ELR (cell line): ENCODE measurements around the gene PI4K2A.
"Not testable (repeated sequence)": the region's sequence is repeated elsewhere in the genome, so short reads cannot be mapped to it uniquely, and the experiment has no call there.

ENCODE experiments used
- DNase-seq: peaks from one replicate; pipeline ENCODE4 v3.0.0-alpha.2; 2015; ENCODE audit warnings: low read depth

The PI4K2A gene

GRCh38 chr10:97675222-97675621 lies 34.8 kb downstream of the PI4K2A start:
- no peak for DNase-seq

GRCh38 chr10:97676770-97677581 lies 36.5 kb downstream of the PI4K2A start:
- peak; percentile 75 for DNase-seq

DNA sequence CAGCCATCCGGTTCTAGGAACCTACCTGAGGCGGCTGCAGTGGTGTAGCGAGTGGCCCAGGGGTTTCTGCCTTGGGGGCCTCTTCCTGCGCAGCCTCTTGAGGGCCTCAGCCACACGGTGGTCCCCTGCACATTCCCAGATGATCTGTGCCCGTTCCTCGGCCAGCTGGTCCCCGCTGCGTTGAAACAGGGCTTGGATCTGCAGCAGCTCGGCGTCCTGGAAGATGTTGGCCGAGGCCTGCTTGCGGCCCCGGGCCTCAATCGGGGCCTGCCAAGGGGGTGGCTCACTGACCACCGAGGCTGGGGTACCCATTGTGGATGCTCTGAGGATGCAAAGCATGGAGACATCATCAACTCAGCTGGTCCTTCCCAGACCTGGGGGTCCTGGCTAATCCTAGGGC lies 39.1 kb downstream of the PI4K2A start:
- DNase-seq: no peak

DNA sequence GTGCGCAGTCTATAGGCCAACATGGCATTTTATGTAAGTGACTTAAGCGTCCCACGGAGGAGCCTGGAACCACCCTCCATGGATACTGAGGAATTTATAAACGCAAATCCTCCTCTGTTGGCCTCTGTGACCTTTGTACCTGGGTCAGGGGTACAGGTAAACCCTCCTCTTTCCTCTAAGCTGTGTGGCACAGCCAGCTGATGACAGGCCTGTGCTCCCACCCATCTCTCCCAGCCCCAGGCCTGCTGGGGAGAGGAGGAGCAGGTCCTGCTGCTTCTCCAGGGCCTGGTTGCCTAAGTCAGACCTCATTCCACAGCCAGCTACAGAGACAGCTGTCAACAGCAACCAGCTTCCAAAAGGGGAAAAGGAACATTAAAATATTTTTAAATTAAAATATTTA lies 41.6 kb downstream of the PI4K2A start:
- DNase-seq: no peak

- DNase-seq: peak; percentile 58
Observed at GRCh38 chr10:97683556-97684367, 43.3 kb downstream of the PI4K2A start.

DNA sequence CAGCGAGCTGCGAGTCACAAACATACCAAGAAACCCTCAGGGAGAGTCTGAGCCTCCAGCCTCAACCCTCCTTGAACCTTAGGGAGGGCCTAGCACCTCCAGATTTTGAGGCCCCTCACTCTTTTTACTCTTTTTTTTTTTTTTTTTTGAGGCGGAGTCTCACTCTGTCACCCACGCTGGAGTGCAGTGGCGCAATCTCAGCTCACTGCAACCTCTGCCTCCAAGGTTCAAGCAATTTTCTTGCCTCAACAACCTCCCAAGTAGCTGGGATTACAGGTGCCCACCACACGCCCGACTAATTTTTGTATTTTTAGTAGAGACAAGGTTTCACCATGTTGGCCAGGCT lies 43.9 kb downstream of the PI4K2A start:
- DNase-seq: not testable (repeated sequence)

GRCh38 chr10:97684866-97685394 lies 44.5 kb downstream of the PI4K2A start:
- no peak for DNase-seq

DNA sequence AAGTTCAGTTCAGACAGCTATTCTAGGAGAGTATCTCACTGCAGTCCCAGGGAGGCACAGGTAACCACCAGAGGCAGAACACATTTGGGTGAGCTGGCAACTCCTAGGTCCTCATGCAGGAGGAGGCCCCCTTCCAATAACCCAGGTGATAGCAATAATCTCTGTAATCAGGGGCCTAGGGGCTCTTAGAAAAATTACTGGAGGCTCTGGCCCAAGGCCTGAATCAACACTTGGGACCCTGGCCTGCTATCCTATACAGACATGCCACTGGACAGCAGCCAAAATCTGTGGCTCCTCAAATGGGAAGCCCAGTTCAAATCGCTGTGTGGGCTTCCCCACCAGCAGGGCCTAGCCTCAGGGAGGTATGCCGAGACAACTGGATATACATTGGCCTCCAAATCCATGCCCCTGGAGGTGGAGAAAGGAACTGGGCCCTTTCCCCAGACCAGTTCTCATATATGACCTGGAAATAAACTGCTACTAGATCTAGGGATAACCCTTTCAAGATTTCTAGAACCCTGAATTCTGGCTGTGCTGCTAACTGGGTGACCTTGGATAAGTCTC lies 45.0 kb downstream of the PI4K2A start:
- DNase-seq: peak; percentile 69

GRCh38 chr10:97686301-97686961 lies 46.0 kb downstream of the PI4K2A start:
- peak; percentile 25 for DNase-seq

DNA sequence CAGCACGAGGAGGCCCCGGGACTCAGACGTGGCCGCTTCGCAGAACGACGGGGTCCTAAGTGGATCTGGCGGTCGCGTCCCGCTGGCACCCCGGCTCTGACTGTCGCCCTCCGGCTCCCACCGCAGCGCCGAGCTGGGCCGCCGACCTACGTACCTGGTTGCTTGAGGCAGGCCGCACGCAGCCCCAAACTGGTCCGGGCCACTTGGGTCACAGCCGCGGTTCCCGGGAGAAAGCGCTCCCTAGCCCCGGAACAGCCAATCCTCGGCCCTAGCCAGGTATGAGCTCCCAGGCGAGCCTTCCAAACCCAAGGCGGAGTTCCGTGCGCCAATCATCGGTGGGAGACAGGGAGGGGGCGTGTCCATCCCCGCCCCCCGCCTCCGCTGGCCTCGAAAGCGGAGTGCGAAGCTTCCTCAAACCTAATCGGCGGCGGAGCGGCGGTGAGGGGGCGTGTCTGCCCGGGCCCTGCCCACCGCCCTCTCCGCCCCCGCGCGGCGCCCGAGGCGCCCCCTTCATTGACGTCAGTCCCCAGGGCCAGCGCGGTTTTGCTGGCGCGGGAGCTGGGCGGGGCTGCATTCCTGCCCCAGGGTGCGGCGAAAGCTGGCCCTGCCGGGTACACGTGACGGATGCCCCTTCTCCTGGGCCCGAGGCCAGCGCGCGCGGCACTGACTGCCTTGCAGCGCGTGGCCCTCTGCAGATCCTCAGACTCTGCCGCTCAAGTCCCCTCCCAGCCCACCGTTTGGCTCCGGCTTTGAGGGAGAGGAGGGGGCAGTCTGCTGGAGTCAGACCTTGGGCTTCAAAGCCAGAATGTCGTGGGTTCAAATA lies 46.7 kb downstream of the PI4K2A start, which contains the start of gene AVPI1:
Gene AVPI1 (minus strand): TSS at position 280 of the 823 bp plus-strand sequence. CDS start 7,336 bp downstream, outside the sequence.
- DNase-seq: peak; percentile 98

DNA sequence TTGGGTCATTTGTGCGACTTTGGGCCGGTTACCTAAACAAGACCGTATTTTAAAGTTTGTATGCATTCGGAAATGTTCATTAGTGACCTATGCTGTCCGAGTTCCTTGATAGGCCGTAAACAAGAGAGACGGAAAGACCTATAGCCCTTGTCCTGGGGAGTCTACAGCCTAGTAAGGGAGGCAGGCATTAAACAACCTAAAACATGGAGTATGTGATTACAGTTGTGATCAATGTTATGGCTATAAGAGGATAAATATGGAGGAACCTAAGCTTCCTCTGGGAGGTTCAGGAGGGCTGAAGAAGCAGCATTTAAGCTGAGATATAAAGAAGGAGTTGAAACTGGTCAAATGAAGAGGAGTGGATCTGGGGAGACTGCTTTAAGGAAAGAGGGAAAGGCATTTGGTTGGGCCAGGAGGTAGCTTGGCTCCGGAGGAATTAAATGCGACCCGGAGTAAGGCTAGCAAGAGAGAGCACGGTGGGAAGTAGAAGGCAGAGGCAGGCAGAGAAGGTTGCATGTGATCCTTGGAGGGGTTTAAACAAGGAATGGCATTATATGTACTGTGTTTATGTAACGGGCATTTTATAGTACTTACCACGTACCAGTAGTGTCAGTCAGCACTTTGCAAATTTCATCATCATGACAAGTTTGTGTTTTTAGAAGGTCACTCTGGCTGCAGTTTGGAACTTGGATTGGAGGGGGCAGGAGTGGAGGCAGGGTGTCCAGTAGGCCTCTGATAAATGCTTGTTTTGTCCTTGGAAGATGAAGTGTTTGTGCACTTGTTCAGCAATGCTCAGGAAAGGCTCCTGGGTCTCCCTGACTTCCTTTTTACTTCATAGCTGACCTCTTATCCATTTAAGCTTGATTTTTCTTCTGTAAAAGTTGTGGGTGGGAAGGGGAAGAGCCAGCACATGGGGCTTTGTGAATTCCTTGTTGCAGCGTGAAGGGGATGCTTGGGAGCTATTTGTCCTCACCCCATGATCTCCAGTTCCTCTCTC lies 47.6 kb downstream of the PI4K2A start:
- DNase-seq: peak; percentile 82

GRCh38 chr10:97689559-97690020 lies 49.1 kb downstream of the PI4K2A start:
- DNase-seq: peak; percentile 99

- no peak for DNase-seq
Observed at GRCh38 chr10:97690133-97690532, 49.7 kb downstream of the PI4K2A start.

- DNase-seq: not testable (repeated sequence)
Observed at GRCh38 chr10:97698072-97698655, 57.7 kb downstream of the PI4K2A start.

- DNase-seq: peak; percentile 80
Observed at GRCh38 chr10:97701438-97702069, 61.1 kb downstream of the PI4K2A start.

- DNase-seq: no peak
Observed at GRCh38 chr10:97703398-97704067, 63.1 kb downstream of the PI4K2A start.

- DNase-seq: no peak
Observed at GRCh38 chr10:97704341-97704740, 63.9 kb downstream of the PI4K2A start.

GRCh38 chr10:97705006-97705670 lies 64.7 kb downstream of the PI4K2A start:
- DNase-seq: no peak
